ENCODE measurements around the gene IL31RA.

DNA sequence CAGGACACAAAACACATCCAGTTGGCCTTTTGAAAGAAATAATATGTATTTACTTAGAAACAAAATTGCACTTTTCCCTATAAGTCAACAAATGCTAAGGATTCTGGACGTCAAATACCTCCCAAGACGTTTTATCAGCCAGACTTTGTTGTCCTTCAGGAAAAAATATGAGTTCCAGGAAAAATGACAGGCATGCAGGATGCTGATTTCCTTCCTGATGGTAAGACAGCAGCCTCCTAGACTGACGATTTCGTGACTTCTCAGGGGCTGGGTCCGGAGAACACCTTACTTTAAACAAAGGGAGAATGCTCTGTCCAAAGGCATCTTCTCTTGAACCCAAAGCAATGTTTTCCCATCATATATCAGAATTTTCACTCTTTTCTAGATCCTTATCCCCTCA lies 74.6 kb downstream of the IL31RA start:
- TF ChIP-seq, protein P1, sequence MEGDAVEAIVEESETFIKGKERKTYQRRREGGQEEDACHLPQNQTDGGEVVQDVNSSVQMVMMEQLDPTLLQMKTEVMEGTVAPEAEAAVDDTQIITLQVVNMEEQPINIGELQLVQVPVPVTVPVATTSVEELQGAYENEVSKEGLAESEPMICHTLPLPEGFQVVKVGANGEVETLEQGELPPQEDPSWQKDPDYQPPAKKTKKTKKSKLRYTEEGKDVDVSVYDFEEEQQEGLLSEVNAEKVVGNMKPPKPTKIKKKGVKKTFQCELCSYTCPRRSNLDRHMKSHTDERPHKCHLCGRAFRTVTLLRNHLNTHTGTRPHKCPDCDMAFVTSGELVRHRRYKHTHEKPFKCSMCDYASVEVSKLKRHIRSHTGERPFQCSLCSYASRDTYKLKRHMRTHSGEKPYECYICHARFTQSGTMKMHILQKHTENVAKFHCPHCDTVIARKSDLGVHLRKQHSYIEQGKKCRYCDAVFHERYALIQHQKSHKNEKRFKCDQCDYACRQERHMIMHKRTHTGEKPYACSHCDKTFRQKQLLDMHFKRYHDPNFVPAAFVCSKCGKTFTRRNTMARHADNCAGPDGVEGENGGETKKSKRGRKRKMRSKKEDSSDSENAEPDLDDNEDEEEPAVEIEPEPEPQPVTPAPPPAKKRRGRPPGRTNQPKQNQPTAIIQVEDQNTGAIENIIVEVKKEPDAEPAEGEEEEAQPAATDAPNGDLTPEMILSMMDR (IDR thresholded peaks at IDR 0.05): no peak
- no peak for TF ChIP-seq POLR2A (IDR thresholded peaks at IDR 0.05; ENCODE audit: low read depth)
